Measurements from ENCODE around the gene DNAH6.

The DNAH6 gene

DNA sequence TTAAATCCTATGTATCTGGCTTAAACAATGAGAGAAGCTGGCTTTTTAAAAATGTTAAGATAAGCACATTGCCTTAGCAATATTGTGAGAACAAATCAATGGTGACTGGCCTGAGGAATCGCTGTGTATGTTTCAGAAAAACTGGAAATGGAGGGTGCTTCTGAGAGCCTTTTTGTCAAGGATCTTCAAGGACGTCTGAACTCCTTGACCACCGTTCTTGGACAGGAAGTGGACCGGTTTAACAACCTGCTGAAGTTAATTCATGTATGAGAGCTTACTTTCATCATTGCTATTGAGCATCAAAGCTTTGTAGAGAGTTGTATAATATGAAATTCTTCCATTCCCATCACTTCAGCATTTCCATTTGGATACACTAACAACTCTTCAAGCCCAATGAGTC lies 292.0 kb downstream of the DNAH6 start:
- DNase-seq: no peak

DNA sequence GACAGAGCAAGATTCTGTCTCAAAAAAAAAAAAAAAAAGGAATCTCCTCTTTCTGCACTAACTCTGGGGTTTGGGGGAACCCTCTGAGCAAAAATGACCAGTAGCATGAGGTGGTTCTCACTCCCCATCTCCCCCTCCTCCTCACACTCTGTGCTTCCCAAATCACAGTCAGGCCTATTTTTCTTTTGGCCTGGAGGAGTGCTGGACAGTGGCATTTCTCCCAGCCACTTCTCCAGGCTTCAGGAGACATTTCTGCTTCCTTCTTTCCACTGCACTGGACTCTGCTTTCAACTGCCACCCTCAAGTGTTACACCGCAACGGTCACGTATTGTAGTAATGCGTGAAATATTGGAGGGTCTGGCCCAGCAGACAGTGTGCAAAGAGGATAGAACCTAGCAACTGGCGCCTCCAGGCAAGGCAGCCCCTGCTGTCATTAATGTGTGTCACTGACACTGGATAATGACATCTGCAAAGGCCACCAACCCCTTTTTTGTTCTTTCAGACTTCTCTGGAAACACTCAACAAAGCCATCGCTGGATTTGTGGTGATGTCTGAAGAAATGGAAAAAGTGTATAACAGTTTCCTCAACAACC lies 295.6 kb downstream of the DNAH6 start:
- no peak for DNase-seq

DNA sequence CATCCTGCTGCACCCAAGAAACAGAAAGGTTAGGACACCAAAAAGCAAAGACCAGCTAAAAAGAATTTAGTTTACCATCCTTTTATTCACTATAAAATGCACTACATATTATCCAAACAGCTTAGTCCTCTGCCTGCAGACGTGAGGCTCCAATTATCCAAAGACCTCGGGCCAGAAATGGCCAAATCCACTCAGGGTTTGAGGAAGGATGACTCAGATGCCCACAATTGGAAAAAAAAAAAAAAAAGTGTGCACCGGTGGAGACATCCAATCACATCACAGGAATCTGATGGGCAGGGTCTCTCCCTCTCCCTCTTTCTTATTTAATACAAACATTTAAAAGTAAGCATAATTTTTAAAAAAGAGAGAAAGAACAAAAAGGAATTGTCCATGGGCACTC lies 298.8 kb downstream of the DNAH6 start:
- DNase-seq: no peak

DNA sequence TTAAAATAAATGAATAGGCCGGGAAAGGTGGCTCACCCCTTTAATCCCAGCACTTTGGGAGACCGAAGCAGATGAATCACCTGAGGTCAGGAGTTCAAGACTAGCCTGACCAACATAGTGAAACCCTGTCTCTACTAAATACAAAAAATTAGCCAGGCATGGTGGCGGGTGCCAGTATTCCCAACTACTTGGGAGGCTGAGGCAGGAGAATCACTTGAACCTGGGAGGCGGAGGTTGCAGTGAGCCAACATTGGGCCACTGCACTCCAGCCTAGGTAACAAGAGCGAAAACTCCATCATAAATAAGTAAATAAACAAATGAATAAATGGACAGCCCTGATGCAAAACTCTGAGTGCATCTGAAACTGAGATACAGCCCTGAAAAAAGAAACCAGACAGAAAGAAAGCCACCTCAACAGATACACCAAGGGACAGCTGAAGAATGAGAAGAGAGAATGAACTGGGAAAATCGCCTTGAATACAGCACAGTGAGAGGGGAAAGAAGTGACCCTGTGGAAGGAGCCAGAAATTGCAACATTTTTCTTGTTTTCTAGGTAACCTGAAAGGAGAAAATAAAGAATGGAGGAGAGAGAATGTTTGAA lies 300.2 kb downstream of the DNAH6 start:
- no peak for DNase-seq

DNA sequence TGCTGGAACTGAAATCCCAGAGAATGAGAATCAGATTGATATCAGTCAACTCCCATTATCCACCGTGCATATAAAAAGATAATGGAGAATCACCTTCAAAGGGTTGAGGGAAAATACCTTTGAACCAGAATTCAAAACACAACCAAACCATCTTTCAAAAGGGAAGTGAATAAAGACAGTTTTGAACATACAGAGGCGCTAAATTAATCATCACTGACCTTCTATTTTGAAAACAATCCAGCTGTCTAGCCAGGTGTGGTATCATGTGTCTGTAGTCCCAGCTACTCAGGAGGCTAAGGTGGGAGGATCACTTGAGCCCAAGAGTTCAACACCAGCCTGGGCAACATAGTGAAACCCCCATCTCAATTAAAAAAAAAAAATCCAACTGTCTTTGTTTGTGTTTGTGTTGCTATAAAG lies 300.9 kb downstream of the DNAH6 start:
- no peak for DNase-seq

DNA sequence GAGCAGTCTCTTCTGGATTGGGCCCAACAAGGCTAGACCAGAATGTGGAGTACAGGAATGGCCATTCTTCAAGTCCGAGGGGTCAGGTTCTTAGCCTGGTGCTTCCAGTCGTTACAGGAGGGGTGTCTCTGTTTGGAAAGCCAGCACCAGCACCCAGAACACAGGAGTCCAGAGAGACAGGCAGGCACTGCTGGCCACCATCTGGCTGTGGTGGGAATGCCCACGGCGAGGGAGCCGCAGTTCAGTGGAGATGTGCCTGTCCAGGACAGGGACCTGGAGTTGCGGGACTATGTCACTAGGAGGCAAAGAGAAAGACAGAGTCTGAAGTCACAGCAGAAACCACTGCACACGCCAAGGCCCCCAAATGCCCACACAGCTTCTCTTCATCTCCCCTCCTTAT lies 305.5 kb downstream of the DNAH6 start:
- DNase-seq: no peak

DNA sequence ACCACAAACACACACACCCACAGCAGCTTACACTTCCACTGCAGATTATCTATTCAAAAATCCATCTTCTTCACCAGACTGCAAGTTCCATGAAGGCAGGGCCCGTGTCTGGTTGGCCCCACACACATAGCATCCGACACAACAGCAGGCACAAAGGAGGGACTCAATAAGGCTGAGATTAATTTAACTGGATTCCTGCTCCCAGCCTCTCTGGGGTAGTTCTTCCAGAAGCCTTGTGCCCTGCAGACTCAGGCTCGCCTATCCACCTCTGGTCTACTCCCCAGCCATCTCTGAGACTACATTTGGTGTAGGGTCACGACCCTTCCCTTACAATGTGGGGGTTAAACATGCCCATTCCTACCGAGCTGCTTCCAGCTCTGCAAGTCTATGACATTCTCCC lies 306.9 kb downstream of the DNAH6 start:
- no peak for DNase-seq

DNA sequence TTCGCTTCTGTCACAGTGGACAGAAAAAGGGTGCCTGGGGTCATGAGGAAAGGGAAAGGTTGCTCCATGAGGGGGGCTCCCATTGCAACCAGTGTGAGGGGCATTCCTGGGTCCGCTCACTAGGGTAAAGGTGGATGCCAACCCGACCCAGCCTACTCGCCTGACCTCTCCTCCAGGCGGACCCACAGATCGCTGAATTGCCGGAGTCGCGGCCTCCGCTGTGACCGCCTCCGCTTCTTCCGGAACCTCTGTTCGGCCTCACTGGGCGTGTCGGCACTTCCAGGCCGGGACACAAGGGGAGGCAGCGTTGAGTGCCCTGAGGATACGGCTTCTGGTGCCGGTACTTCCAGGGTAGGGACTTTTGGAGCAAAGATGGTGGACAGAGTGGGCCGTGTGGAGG lies 307.5 kb downstream of the DNAH6 start:
- DNase-seq: no peak

DNA sequence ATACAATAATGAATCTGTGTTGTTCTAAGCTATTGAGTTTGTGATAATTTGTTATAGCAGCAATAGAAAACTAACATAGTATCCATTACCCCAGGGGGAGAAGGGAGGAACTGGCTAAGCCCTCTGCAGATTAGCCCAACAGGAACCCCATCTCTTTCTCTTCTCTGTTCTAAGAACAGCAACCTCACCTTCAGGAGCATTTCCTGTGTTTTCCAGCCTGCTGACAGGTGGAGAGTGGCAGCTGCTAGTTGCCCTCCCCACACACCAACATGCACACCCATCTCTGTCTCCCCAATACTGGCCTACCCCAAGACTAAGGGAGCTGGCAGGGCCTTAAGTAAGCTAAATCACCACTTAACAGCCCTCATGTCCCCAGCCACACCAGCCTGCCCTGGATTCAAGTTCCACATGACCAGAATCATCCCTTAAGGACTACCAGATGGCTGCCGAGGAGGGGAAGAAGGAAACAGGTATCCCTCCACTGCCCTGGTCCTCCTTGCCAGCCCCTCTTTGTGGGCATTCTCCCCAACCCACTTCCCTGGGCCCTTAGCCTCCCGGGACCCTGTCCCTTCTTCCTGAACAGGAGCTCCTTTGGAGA lies 311.8 kb downstream of the DNAH6 start:
- no peak for DNase-seq

DNA sequence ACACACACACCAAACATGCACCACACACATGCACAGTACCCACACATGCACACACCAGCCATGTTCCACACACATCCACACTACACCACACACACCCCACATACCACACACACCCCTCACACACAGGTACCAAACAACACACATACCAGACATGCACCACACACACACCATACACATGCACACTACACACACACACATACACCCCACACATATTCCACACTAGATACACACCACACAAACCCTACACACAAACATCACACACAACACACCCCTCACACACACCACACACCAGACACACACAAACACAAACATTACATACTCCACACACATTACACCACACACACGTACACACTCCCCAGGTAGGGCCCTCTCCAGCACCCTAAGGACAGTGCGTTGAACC lies 313.4 kb downstream of the DNAH6 start:
- no peak for DNase-seq

DNA sequence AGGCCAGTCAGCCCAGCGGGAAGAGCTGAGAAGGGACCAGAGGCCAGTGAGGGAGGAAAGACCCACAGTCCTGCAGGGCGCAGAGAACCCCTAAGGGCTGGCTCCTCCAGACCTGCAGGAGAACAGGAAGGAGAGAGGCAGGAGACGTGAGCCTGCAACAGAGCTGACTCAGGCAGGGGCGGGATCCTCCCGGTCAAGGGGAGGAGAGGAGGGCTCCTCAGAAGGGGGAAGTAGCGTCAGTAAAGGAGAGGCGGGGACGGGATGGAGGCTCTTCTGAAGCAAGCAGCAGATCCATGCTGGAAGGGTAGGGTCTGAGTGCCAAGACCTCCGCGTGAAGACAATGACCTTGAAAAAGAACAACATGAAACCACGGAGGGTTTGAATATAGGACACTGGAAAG lies 313.8 kb downstream of the DNAH6 start:
- no peak for DNase-seq

DNA sequence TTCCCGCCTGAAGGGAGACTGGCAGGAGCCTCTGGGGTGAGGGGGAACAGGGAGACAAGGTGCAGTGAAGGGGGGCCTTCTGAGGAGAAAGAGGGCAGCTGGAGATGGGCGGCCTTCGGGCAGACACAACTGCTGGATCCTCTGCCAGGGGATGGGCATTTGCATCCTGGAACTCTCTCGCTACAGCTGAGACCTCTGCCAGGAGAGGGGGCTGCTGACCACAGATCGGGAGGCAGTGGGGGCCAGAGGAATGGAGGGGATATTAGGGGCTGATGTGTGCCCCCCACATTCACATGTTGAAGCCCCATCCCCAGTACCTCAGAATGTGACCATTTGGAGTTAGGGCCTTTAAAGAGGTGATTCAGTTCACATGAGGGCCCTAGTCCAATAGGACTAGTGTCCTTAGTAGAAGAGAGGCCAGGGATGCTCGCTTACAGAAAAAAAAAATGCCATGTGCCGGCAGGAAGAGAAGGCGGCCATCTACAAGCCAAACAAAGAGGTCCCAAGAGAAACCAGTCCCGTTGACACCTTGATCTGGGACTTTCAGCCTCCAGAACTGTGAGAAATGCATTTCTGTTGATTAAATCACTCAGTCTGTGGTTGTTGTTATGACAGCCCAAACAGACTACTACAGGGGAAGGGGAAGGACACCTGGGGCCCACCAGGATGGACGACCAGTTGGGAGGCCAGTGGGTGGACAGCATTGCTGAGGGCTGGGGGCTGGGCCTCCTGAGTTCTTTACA lies 314.6 kb downstream of the DNAH6 start:
- no peak for DNase-seq

DNA sequence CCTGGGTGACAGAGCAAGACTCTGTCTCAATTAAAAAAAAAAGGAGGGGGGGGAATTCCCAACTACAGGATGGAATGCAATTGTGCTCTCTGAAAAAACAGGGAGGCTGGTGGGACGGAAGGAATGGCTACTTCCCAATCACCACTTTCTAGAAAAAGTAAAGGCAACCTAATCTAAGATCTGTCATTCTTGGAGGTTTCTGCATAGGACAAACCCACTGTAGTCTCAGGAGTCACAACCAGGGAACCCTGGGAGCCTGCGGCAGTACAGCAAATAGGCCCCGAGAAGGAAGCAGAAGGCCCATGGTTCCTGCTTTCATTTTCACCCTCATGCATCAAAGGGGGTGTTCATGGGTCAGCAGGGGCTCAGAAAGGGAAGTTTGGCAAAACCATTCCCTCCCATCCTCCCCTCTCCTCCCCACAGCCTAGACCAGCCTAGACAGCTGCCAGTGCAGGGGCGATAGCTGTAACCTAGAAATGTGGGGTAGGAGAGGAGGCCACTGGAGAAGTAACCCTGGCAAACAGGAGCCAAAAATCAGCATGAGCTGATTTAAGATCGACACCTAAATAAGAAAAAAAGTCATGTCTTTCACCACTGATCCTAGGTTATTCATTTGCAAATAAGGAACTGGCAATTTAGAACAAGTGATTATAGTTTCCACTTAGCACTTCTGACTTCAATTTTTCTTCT lies 316.6 kb downstream of the DNAH6 start:
- no peak for DNase-seq

DNA sequence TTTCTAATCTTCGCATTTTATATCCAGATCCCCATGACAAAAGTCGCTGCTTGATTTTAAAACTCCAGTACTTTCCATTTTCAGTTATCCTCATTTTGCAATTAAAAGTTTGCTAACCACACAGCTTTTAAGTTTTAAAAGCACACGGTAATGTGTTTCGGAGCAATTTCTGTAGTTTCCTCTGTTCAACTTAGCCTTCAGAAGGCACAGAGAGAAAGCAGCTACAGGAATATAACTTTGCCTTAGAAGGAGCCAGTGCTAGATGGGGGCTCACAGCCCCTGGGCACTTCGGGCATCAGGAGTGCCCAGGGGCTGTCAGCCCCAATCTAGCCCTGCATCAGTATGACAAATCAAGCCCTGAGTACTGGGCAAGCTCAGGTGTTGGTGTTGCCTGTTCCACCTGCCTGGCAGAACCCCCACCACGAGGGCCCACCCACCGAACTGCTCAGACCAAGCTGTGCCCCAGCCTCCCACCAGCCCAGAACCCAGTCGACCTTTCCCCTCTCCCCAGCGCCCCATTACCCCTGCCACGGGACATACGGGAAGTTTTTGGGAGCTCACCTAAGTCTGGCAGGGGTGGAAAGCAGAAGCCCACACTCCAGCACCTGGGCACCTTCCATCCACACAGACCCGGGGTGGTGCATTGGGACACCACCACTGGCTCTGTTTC lies 317.3 kb downstream of the DNAH6 start:
- no peak for DNase-seq

DNA sequence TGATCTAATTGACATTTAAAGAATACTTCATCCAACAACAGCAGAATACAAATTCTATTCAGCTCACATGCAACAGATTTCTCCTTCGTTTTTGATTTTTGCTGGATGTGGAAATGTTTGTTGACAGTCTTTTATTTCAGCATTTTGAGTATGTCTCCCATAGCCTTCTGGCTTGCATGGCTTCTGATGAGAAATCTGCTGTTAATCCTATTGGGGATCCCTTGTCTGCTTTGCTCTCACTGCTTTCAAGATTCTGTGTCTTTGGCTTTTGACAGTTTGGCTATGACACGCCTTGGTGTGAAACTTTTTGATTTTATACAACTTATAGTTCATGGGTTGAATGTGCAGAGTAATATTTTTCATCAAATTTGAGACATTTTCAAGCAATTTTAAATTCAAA lies 319.9 kb downstream of the DNAH6 start:
- DNase-seq: no peak

DNA sequence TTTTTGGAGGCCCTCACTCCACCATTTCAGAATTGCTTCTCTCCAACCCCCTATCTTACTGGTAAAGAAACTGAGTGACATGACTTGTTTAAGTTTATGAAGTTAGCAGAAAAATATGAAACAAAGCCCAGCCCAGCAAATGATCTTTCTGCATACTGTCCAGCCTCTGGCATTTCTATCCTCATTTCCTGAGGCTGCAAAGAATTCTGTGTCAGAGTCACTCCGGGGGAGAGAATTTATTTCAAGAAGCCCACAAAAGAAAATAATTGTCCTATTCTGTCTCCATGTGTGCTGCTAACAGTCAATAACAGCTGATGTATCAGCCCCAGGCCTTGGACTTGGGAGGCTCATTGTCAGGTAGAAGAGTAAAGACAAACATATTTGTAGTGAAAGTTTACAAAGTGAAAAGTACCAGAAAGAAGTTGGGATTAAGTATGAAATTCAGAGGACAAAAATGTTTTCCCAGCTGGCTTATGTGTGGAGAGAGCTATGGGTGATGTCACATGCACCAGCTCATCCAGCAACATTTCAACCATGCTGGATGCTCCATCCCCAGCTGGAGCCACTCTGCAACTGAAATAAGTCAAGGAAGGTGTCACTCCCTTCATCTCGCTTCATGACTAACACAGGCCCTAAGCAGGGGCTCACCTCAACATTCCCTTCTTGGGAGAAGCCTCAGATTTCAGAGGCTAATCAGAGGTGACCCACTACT lies 322.3 kb downstream of the DNAH6 start:
- no peak for DNase-seq

DNA sequence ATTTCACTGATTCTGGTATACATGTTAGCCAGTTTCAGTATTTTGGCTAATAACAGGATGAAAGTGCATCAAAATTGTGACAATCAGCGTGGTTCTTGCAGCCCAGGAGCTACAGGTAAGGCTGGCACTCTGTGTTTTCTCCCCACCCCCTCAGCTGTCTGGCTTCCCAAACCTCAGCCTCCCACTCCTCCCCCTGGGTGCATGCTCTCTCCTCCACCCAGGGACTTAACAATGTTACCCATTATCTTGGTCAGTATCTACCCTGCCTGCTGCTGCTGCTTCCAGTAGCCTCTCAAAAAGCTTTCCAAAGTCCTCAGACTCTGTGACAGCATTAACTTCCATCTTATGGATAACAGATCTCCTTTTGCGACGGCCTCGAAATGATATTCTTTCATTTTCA lies 323.6 kb downstream of the DNAH6 start:
- no peak for DNase-seq

DNA sequence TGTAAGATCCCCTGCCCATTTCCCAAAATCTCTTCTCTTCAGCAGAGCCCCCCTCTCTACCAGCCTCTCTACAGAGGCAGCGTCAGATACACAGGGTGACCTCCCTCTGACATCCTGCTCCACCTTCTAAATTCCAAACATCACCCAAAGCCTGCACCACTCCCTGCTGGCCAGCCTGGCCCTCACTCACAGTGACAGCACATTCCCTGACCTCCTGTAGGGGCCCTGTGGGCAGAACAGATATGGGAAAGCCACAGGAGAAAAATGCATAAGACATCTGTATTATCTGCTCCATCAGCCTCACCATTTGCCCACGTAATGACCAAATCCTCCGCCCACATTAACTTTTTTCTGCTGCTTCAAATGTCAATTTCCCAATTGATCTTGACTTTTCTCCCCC lies 324.0 kb downstream of the DNAH6 start:
- DNase-seq: no peak

DNA sequence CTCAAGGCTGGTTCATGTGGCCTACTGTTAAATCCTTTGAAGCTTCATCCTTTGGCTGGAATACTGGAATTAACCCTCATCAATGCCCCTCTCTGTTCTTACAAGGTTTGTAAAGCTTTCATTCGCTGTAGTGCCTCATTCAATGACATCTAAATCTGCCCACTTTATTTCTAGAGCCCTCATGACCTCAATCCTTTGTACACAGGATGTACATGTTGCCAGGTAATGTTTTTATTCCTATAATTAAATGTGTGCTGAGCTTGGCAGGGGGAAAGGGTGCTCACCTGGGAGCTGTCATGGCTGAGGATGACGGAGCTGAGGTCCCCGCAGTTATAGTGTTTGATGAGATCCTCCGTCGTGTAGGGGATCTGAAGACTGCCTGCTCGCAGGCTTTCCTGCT lies 325.3 kb downstream of the DNAH6 start:
- DNase-seq: no peak

DNA sequence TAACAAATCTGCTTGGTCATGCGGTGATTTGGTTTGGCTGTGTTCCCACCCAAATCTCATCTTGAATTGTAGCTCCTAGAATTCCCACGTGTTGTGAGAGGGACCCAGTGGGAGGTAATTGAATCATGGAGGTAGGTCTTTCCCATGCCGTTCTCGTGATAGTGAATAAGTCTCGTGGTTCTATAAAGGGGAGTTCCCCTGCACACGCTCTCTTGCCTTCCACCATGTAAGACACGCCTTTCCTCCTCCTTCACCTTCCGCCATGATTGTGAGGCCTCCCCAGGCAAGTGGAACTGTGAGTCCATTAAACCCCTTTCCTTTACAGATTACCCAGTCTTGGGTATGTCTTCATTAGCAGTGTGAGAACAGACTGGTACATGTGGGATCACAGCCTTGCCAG lies 327.8 kb downstream of the DNAH6 start:
- DNase-seq: no peak

DNA sequence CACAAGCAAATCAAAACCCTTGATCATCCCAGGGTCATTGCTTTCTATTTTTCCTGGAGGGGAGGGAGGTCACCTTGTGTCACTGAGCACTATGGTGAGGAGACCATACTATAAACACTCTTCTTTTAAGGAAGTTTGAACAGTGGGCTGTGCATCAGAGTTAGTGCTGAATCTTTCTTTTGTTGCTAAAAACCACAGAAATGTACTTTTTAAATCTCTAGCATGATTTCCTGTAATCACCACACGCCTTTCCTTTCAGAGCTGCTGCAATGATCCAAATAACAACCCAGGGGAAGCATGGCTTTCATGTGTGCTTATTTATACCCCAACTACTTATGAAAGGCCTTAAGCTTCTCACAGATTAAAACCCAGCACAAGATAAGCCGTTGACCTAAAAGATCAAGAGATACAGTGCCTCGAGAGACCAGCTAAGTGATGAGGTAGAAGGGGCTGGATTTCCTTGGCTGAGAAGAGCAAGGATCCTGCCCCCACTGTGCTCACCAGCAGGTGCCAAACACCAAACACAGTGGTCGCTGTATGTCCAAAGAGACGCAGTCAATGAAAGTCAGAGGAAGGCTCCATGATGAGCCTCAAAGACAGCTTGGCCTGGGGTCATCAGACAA lies 329.9 kb downstream of the DNAH6 start:
- DNase-seq: no peak

DNA sequence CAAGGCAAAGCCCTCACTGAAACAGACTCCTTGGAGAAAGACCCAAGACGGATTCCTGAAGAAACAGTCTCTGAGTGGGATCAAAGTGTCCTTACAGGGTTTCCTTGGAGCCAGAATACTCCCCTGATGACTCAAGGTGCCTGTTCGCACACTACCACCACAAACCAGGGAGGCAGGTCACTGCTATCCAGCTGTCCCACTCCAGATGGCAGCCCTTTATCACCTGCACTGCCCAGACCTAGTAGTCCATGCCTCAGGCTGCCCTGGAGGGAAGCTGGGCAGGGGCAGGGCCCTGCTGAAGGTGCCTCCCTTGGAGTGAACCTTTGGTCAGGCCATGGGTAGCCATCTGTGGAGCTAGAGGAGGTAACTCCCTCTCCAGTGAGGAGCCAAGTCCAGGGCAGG lies 330.4 kb downstream of the DNAH6 start:
- no peak for DNase-seq
